GM18519 (cell line): ENCODE results near the gene SOSTDC1.
"Not testable (repeated sequence)": the region's sequence is repeated elsewhere in the genome, so short reads cannot be mapped to it uniquely, and the experiment has no call there.

ENCODE experiments used
- ATAC-seq: cut with Tn5 transposase; IDR thresholded peaks from one replicate; pipeline ENCODE4 v1.9.1; 2021; ENCODE audit warnings: mild to moderate bottlenecking, moderate library complexity; ENCODE audit not compliant: unreplicated experiment, low FRiP score

Gene SOSTDC1, protein sequence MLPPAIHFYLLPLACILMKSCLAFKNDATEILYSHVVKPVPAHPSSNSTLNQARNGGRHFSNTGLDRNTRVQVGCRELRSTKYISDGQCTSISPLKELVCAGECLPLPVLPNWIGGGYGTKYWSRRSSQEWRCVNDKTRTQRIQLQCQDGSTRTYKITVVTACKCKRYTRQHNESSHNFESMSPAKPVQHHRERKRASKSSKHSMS

DNA sequence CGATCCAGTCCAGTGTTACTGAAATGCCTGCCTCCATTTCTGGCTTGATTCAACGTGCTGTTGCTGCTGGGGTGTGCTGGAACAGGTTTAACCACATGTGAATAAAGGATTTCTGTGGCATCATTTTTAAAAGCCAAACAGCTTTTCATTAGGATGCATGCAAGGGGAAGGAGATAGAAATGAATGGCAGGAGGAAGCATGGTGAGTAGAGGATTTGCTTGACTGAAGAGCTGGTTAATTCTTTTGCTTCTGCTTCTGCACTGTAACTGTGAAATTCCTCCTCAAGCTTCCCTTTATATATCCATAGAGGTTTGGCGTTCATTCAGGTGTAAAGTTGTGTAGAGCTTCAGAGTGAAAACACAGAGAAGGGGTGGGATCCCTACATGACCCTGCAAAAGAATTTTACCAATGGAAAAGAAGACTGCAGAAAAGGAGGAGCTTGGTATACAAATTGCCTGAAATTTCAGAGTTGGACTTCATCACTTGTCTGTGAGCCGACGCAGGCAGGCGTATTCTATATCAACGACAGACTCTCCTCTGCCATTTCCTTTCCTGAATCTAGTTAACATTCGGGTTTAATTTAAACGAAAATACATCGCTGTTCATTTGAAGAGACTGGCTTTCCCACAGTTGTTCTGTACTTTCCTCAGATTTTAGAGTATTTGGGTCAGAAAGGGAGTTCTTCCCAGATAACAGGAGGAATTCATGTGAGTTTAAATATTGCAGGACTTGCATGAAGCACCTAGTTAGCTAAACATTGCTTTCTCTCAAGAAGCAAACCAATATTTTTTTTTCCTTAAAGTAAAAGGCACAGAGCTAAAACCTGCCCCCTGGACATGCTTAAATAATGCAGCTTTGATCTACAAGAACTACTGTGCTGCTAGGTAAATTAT is at the start of gene SOSTDC1:
Gene SOSTDC1, minus strand, starts transcription at position 270 of the 893 bp plus-strand sequence. Its CDS starts 70 bp downstream, at position 200.
- ATAC-seq = no peak

DNA sequence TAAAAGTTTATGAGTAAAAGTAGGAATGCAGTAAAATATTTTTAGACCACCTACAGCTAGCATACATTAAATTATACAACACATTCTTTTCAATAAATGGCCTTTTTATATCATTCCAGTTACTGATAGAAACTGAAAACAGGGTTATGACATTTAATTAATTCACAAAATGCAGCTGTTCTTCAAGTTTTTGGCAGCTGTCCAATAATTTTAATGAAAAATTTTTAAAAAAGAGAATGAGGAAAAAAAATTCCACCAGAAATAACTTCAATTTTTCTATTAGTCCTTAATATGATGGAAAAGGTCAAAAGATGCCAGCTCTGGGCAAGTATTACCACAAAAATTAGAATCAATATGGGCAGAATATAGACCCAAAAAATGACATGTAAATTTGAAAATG is 49.2 kb upstream of the SOSTDC1 start:
- ATAC-seq = no peak

DNA sequence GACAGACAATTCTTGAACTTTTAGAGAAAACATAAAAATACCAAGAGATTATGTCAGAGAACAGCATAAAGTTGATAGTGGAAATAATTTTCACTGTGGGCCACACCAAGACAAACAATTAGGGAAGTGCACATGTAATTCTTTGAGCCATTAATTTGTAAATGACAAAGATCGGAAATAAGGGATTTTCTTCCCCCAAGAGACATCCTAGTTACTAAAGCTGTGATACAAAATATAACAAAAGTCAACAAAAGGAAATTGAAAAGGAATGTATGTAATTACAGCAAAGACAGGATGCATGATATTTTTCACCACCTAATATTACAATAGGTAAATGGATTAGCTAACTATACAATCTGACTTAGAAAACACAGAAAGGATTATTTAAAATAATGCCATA is 48.7 kb upstream of the SOSTDC1 start:
- no peak for ATAC-seq

DNA sequence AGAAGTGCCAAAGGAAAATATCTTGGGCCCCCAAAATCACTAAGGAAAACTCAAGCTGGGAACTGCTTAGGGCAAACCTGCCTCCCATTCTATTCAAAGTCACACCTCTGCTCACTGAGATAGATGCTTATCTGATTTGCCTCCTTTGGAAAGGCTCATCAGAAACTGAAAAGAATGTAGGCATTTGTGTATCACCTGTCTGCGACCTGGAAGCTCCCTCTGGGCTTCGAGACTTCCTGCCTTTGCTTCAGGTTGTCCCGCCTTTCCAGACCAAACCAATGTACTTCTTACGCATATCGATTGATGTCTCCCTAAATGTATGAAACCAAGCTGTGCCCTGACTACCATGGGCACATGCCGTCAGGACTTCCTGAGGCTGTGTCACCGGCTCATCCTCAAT is 46.6 kb upstream of the SOSTDC1 start:
- ATAC-seq = no peak

DNA sequence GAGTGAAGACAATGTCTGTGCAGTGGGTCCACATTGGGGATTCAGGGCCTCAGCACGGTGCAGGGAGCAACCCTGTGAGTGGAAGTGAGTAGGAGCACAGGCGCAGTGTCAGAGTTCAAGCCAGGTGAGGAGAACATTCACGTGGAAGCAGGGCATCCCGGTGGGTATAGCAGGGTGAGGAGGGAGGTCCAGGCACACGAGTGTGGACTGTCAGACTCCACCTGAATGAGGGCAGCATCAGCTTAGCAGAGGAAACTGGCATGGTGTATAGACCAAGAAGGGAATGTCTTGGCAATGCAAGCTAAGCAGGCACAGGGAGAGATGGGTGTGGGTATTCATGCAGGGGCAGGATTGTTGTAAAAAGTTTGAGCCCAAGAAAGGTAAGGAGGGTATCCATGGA is 45.8 kb upstream of the SOSTDC1 start:
- no peak for ATAC-seq

DNA sequence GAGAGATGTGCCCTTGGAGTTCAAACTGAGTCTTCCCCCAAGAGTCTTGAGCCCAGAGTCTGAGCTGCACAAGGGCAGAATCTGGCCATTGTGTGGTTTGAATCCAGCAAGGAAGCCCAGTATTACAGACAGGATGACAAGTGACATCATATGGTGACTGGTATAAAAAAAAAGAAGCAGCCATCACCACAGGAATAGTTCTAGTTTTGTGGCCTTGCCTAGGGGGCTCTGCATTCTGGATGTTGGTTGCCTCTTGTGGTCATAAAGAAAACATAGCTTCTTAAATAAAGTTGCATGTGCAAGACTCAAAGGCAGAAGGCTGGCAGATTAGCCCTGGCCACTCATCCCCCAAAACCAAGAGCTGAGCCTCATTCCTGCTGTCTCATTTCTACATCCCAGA is 44.3 kb upstream of the SOSTDC1 start:
- no peak for ATAC-seq

DNA sequence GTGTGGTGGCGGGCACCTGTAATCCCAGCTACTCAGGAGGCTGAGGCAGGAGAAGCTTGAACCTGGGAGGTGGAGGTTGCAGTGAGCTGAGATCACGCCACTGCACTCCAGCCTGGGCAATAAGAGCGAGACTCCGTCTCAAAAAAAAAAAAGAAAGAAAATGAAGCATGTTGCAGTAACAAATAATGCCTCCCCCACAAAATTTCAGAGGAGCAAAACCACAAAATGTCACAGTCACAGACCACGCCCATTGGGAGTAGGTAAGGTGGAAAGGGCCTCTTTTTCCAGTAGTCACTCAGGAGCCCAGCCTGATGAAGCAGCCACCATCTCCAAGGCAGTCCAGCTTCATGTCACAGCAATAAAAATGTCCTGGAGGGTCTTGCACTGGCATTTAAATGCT is 40.9 kb upstream of the SOSTDC1 start:
- ATAC-seq = not testable (repeated sequence)

DNA sequence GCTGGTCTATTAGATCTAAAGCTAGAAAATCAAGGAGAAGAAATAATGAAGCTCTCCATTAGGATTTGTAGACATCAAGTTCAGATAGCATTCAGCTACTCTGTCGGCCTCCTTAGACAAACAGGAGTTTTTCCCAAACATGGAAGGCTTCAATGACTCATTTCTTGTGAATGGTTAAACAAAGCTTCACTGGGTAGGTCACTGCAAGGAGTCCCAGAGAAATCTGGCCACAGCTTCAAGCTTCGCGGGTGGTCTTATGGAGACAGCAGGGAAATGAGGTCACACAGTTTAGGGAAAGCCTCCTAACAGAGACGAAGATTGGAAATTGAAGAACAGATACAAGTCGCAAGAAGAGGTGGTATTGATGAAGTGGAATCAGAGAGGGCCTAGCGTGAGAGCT is 38.5 kb upstream of the SOSTDC1 start:
- no peak for ATAC-seq

DNA sequence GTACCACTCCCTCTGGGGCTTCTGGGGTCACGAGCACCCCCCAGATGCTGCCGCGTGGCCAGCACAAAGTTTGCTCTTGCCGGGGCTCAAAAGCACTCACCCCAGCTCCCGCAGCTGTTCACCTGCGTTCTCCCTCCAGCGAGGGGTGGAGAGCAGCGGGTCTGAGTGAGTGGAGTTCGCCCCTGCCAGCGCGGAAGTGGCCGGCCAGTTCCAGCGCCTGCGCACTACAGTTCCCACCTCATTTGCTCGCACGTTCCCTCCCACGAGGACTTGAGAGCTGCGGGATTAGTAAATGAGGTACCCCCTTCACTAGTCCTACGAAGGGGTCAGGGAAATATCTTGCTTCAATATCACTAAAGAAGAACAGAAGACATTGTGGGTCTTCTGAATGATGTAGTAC is 36.8 kb upstream of the SOSTDC1 start:
- no peak for ATAC-seq

DNA sequence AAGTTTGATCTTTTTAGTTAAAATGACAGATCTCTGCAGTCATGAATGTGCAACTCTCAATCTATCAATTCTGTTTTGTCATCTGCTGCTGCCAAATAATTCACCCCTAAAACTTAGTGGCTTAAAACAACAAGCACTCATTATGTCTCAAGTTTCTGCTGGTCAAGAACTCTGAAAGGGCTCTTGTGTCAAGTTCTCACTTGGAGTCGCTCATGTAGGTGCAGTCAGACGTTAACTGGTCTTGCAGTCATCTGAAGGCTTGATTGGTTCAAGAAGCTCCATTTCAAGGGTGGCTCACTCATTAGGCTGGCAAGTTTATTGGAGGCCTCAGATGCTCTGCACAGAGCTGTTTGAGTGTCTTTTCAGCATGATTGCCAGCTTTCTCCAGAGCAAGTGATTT is 32.6 kb upstream of the SOSTDC1 start:
- ATAC-seq = no peak

DNA sequence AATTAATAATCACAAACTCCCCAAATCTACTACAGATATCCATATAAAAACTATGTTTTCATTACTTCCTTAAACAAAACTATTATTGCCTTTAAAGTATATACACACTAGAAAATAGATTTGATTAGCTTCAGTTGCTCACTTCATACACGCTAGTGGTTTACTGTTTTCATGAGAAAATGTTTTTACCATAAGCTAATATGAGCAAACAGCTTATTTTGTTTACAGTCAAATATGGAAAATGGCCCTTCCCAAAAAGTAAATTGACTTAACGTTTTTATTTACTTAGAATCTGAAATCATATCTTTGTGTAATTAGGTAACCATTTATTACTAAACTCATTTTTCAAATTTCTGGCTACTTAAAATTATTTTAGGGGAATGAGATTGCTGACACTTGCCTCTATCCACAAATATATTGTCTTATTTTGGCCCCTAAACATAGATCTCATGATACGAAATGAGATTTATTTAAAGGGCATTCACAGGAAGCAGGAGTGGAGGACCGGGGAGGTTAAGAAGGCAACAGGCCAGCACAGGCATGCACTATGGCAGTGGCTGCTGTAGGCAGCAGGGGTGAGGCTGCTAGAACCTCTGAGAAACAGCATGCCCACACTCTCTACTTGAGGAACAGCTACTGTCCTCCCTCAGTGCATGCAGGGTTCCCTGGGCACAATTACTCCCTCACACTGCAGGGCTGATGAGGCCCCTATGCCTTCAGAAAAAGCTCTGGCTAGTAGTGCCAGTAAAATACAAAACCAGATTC is 29.6 kb upstream of the SOSTDC1 start:
- ATAC-seq = no peak

DNA sequence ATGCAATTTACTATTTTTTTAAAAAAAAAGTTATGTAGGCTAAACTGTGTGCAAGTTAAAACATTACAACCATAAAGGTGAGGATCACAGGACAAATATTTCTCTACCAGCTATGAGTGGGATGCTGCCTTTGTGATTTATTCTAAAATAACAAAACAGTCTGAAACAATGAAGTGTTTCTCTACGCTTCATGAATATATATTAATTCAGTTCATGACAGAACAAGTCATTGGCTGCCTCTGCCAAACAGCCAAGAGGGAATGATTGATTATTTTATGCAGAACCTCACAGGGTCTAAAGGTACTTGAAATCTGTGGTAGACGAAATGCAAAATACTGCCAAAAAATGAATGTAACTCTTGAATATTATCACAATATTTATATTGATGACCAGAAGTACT is 29.0 kb upstream of the SOSTDC1 start:
- ATAC-seq = no peak

DNA sequence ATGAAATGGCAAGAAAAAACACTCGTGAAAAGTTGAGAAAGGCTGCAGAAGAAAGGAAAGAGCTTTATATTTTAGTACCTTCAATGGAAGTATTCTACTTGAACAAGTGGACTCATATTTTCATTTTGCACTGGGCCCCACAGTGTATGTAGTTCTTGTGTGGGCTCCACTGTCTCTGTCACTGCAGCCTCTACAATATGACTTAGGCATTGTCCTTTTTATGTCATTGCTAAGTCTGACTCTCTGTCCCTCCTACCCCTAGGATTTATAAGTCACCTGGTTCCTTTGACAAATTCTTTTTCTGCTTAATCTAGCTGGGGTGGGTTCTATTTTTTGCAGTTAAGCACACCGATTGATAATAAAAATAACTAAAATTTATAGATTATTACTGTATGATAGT is 27.7 kb upstream of the SOSTDC1 start:
- ATAC-seq = no peak

DNA sequence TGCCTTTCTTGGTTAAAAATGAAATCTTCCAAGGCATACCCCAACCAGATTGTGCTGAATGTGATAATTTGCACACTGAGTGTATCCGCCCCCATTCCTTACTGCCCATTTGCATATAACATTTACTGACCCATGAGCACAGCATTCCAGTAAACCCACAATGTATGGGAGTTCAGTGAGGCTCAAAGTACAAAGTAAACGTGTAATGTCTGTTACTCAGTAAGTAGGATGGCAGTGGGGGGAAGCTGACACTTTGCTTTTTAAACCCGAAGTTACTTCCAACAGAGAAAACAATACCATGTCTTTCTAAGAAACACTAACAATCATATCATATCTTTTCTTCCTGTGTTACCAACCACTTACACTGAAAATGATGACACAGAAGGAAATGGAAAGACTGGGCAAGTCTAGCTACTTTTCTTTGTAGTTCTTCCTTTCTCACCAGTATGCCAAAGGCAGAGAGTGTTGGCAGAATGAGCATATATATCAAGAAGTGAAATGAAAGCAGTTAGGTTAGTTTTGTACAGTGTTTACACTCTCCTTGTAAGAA is 27.1 kb upstream of the SOSTDC1 start:
- no peak for ATAC-seq

DNA sequence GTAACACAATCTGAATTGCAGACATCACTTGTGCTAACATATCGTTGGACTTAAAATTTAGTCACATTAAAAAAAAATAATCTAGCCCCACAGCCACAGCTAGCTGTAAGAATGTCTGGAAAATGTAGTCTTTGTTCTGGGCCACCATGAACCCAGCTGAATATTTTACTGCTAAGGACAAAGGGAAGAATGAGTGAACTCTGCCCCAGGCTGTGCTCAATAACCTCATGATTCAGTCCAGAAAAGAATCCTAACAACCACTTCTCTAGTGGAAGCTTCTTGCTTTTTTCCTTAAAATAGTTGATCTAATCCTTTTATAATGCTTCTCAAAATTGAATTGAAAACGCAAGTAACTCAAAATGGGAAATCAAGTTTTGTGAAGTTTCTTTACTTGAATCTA is 25.6 kb upstream of the SOSTDC1 start:
- no peak for ATAC-seq

DNA sequence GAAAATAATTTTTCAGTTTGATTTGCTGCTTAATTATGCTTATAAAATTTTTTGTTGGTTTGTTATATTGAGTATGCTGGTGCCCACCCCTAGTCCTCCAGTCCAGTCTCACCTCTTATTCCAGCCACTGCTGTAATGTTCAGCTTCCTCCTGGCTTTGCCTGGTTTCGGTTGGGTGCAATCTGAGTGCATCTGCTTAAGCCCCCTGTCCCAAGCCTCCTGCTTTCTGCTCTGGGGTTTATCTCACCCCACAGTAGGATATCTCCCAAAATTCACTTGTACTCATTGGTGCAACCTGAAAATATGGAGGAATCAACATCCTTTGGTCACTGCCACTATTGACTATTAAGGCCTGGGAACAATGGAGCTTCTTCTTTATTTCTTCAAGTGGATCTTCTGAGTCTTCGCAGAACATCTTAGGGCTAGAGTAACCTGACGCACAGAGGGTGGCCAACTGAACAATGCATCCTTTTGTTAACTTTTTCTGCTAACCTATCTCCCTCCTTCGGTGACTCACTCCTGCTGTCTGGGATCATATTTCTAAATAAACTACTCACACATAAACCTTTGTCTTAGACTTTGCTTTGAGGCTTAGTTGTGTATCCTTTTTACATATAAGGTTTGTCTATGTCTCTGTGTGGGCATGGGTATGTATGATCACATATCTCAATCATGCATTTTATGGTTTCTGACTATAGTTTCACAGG is 19.1 kb upstream of the SOSTDC1 start:
- ATAC-seq = no peak

DNA sequence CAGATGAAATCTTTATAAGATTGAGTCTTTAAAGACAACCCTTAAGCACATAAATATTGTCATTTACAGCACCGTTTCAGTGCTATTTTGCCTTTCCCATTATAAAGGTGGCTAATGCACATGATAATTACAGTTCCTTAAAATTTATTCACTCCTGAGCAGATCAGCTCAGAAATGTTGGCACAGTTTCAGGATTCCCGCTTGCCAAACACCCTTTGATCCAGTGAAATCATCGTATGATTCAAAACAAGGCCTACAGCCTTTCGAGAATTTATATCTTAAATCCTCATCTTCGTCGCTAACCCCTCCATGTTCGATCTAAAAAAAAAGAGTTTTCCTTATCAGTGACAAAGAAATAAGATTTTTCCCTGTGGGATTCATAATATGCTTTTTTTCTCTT is 14.1 kb upstream of the SOSTDC1 start:
- no peak for ATAC-seq

DNA sequence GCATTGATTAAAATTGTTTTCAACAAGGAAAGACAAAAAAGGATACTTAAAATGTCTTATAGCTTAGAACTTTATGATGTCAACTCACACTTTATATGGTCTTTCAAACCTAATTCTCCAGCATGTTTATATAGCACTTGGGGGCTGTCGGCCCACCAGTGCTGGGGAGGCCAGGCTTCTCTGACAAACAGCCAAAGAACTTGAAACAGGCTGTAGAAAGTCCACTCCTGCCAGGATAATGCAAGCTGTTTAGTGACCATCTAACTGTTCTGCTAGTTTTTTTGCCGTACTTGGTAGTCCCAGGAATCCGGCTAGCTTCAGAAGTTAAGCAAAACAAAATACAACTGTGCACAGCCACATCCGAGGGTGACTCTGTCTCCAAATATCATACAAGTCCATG is 13.6 kb upstream of the SOSTDC1 start:
- ATAC-seq = no peak

DNA sequence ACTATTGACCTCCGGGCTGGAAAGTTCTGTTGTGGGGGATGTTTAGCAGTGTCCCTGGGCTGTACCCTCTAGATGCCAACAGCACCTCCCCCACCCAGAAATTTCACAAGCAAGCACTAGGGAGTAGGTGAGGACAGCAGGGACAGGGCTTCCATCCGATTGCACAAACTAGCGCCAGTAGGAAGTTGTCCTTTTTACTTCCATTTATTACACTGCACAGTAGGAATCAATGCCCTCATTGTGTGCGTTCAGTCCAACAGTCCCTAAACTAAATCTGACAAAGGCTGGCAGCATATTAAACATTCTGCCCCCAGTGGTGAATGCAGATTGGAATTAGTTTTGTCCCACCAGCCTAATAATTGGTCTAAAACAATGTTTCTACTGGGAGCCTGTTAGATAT is 6.4 kb upstream of the SOSTDC1 start:
- ATAC-seq = no peak

DNA sequence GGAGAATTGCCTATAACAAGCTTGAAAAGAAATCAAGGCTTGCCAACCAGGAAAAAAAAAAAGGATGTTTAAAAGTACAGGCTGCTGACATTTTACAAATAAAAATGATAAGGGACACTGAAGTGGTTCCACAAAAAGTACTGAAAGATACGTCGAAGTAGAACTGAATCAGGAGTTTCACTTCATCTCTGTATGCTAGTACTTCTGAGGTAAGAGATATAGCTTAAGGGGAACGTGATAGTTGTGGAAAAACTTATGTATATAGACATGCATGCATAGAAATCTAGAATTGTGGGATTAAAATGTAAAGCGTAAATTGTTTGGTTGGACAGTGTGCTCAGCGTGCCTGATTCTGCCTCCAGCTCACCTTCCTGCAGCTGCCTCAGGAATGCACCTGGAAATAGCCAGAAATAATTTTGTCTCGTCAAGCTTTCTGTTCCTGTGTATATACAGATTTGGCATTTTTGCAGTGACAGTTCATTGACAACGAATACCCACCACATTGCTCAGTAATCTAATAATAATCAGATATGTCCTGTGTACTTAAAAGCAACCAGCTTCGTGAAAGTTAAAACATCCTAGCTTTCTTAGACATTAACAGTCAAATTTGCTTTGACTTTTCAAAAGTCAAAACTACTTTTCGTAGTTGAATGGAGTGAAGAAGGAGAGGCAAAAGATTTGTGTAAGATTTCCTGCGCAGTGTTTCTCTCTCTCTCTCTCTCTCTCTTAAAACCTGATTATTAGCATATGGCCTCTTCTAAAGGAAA is 1.4 kb downstream of the SOSTDC1 start:
- no peak for ATAC-seq
